ENCODE measurements around the gene FABP6.

- no peak for TF ChIP-seq POLR2A (IDR thresholded peaks at IDR 0.05)
- TF ChIP-seq, protein P1, sequence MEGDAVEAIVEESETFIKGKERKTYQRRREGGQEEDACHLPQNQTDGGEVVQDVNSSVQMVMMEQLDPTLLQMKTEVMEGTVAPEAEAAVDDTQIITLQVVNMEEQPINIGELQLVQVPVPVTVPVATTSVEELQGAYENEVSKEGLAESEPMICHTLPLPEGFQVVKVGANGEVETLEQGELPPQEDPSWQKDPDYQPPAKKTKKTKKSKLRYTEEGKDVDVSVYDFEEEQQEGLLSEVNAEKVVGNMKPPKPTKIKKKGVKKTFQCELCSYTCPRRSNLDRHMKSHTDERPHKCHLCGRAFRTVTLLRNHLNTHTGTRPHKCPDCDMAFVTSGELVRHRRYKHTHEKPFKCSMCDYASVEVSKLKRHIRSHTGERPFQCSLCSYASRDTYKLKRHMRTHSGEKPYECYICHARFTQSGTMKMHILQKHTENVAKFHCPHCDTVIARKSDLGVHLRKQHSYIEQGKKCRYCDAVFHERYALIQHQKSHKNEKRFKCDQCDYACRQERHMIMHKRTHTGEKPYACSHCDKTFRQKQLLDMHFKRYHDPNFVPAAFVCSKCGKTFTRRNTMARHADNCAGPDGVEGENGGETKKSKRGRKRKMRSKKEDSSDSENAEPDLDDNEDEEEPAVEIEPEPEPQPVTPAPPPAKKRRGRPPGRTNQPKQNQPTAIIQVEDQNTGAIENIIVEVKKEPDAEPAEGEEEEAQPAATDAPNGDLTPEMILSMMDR (IDR thresholded peaks at IDR 0.05) = no peak
Observed at GRCh38 chr5:160287378-160288051, 58.2 kb downstream of the FABP6 start.

All from testis (tissue), 2 donors.